ENCODE data around the gene FBXW9.
"Not testable (repeated sequence)": the region's sequence is repeated elsewhere in the genome, so short reads cannot be mapped to it uniquely, and the experiment has no call there.

FBXW9 gene

DNA sequence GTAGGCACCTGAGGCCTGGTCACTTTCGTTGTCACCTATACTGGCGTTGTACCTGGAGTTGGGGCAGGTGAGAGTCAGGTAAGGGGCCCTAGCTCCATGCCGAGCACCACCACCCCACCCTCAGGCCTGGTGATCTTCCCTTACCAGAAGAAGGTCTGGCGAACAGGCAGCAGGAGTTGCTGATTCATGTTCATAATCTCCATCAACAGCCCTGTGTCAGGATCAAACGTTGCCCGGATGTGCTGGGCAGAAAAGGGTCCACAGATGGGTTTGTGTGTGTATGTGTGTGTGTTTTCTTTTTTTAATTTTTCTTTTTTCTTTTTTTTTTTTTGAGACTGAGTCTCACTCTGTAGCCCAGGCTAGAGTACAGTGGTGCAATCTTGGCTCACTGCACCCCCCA, 44.2 kb downstream of the FBXW9 start:
- no peak for DNase-seq (ENCODE audit: low spot score)

DNA sequence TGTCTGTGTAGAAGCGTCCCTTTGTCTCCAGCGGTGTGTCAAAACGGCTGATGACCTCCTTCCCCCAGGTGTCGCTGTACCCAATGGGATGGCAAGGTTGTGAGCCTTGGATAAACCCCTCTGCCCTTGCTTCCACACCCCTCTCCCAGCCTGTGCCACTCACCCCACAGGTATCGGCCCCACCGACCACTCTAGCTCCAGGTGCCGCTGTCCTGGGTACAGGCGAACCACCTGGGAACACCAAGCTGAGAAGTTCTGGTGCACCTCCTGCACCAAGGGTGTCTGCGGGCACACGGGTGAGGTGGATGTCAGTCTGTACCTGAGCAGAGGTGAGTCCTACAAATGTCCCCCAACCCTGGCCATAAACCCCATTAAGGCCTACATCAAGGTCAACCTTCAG, 46.5 kb downstream of the FBXW9 start:
- no peak for DNase-seq (ENCODE audit: low spot score)

DNA sequence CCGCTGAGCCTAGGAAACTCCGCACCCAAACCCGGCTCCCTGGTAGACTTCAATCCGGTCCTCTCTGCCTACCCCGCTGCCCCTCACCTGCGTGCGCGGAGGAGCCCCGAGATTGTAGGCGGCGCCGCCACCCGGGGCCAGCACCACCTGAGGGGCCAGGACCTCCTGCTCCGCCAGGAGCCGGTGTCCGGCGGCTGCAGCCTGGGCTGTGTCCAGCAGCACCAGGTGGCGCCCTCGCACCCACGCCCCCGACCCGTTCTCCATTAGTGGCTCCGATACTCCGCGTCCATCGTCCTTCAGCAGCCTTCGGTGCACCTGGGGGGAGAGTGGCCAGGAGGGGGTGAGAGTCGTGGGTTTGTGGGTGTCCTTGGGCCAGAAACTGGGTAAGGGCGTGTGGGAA, 48.3 kb downstream of the FBXW9 start:
- DNase-seq (ENCODE audit: low spot score), result no peak

DNA sequence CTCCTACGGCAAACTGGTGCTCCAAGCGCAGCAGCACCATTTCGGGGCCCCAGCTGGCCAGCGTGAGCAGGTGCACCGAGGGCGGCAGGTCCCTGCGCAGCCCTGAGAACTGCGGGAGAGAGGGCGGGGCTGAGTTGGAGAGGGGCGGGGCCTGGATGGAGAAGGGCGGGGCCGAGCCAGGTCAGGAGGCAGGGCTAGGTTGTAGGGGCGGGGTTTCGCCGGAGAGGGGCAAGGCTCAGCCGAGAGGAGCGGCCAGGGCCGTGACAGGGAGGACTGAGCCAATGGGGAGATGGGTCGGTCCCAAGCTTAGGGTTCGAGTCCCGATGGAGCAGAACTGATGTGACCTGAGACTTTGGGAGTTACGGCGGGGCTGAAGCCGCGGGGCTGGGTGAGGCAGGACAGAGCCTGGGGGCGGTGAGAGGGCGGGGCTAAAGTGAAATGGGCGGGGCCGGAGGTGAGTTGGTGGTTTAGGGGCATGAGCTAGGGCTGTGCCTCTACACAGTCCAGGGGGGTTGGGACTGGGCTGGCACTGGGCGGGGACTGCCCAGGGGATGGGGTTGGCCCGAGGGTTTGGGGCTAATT, 48.9 kb downstream of the FBXW9 start:
- DNase-seq (ENCODE audit: low spot score), result no peak

DNA sequence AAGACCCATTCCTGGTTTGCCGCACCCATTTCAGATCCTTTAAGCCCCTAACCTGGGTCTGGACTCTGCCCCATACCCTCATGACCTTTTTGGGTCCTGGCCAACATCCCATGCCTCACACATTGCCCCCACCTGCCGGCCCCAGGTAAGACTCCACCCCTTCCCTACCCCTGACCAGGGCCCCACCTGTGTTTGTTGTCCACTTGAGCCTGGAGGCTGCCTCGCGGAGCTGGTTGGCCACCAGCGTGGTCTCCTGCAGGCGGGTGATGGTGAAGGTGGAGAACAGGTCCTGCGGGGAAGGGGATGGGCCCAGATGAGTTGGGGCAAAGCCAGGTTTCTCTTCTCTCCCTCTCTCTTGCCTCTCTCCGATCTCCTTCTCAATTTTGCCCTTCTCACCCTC, 49.4 kb downstream of the FBXW9 start:
- no peak for DNase-seq (ENCODE audit: low spot score)

DNA sequence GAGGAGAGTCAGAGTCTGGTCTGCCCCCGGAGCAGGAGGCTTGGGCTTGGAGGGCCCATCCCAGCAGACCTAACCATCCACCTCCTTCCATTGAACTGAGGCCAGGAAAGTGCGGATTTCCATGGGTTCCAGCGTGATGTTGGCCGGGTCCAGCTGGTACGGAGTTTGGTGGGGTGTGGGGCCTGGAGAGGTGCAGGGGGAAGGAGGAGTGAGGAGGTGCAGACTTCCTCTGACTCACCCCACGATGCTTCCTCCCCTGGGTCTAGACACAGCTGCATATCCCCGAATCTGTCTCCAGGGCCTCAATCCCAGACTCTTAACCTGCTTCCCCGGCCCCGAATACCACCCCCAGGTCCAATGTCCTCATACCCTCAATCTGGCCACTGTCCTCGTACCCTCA, 49.9 kb downstream of the FBXW9 start:
- DNase-seq (ENCODE audit: low spot score), result no peak

DNA sequence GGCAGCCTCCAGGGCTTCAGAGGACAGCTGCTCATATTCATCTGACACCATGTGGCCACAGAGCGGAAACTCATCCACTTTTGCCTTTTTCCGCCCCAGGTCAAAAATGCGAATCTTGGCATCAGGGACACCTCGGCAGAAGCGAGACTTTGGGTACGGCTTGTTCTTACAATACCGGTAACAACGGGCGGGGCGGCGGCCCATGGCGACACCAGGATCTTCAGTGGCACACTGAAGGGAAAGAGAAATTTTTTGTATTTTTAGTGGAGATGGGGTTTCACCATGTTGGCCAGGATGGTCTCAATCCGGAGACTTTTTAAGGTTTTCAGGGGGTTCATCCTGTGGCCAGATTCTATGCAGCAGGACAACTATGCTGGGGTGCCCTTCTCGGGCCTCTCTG, 52.7 kb downstream of the FBXW9 start:
- DNase-seq (ENCODE audit: low spot score), result not testable (repeated sequence)

DNA sequence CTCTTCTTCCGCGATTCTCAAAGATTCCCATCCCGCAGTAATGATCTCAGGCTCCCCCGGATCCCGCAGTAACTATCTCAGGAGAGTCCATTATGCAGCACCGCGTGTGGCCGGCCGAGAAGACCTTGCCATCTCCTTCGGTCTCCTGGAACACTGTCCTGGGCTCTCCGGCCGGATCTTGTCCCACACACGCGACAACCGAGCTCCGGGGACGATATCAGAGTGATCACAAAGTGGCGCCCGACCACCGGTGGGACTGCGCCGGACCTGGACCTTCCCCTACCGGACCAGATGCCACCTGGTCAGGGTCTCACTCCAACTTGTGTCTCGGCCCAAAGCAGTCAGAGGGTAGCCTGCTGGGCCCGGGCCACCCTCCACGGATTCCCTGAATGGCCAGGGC, 53.9 kb downstream of the FBXW9 start:
- DNase-seq (ENCODE audit: low spot score), result no peak

DNA sequence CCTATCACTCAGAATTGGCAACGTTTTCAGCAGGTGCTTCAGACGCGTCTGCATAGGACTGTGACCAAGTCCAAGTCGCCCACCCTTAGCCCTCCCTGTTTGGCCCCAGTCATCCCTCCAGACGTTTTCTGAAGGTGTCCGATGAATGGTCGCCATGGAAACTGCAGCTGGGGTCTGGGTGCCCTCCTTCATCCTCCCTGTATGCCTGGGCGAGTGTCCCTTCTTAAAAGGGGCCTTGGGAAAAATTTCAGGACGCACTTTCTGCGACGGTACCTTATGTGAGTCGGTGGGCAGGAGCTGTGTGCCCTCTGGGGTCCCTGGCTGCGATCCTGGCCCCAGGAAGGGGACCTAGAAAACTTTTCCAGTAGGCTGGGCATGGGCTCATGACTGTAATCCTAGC, 55.0 kb downstream of the FBXW9 start:
- no peak for DNase-seq (ENCODE audit: low spot score)

DNA sequence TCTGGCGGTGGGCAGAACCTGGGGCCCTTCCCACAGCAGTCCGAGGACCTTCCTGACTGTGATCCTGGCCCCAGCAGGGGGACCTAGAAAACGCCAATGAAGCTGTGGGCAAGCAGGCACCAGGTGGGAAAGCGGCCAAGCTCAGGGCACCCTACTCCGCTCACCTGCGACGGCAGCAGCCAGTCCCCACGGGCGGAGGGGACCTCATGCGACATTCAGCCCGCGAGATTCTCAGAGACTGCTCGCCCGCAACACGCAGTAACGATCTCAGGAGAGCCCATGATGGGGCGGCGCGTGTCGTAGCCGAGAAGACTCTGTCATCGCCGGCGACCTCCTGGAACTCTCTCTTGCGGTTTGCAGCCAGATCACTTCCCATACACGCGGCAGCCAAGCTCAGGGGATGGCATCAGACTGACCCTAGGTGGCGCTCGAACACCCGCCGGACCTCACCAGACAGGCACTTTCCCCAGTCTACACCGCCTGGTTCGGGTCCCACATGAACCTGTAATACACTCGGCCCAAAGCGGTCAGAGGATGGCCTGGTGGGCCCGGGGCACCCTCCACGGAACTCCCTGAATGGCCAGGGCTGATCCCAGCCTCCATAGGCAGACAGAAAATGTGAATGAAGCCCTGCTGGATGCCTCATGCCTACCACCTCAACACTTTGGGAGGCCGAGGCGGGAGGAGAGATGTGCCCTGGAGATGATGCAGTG, 56.4 kb downstream of the FBXW9 start:
- DNase-seq (ENCODE audit: low spot score), result peak; percentile 54

Measured in COLO829 (cell line).